CD4-positive, CD25-positive, alpha-beta regulatory T cell (primary cell): Measurements from ENCODE around the gene WNT9A. TPM values are rescaled to one million over a fixed set of nuclear protein-coding genes. Genes with fewer than 3 reads are reported as not detected.

Source experiments
- ATAC-seq, 2 donors: fragments of 150-1000 bp; cut with Tn5 transposase; one replicate each; pipeline ENCODE4 v1.10.0; 2021; ENCODE audit warnings: low read depth in 2 of 2, moderate number of reproducible peaks in 2 of 2, moderate library complexity in 1 of 2
- DNase-seq, 3 donors: peaks; one replicate each; pipeline versions ENCODE4 v3.0.0 to v3.0.0-alpha.2; 2012 to 2022; ENCODE audit warnings: mixed read lengths in 1 of 3
- H3K27ac ChIP-seq: one replicate; pipeline ENCODE4 v1.7.0; 2013; ENCODE audit warnings: mild to moderate bottlenecking, low read length; ENCODE audit not compliant: insufficient read depth, poor library complexity, severe bottlenecking
- H3K27me3 ChIP-seq: one replicate; pipeline ENCODE4 v1.7.0; 2013; ENCODE audit warnings: low read length; ENCODE audit not compliant: control insufficient read depth, insufficient read depth
- H3K36me3 ChIP-seq: one replicate; pipeline ENCODE4 v1.7.0; 2013; ENCODE audit warnings: mild to moderate bottlenecking, low read length, moderate library complexity; ENCODE audit not compliant: control insufficient read depth, insufficient read depth
- H3K4me1 ChIP-seq: 2 replicates; pipeline ENCODE4 v1.7.0; 2013; ENCODE audit warnings: mild to moderate bottlenecking, low read length; ENCODE audit not compliant: insufficient read depth, control insufficient read depth, poor library complexity, severe bottlenecking
- H3K4me3 ChIP-seq: one replicate; pipeline ENCODE4 v1.7.0; 2013; ENCODE audit warnings: low read depth, mild to moderate bottlenecking, low read length, moderate library complexity
- H3K9me3 ChIP-seq, 2 experiments: 1 replicate in 1 of 2; 2 replicates in 1 of 2; pipeline ENCODE4 v1.7.0; 2013; ENCODE audit warnings: low read length in 2 of 2, mild to moderate bottlenecking in 1 of 2, moderate library complexity in 1 of 2; ENCODE audit not compliant: control insufficient read depth in 2 of 2
- H3K27ac Mint-ChIP-seq, 3 donors: one replicate each; pipeline ENCODE4 v1.8.0; 2020 to 2022; ENCODE audit warnings: mild to moderate bottlenecking in 3 of 3, mixed read lengths in 3 of 3, moderate library complexity in 2 of 3
- H3K27me3 Mint-ChIP-seq: one replicate; pipeline ENCODE4 v1.8.0; 2022; ENCODE audit warnings: mild to moderate bottlenecking, mixed read lengths
- H3K36me3 Mint-ChIP-seq: one replicate; pipeline ENCODE4 v1.8.0; 2020; ENCODE audit warnings: mixed read lengths
- H3K4me1 Mint-ChIP-seq, 4 donors: one replicate each; pipeline ENCODE4 v1.8.0; 2020 to 2022; ENCODE audit warnings: mixed read lengths in 4 of 4, mild to moderate bottlenecking in 1 of 4
- H3K4me3 Mint-ChIP-seq, 4 donors: one replicate each; pipeline ENCODE4 v1.8.0; 2020 to 2022; ENCODE audit warnings: mild to moderate bottlenecking in 4 of 4, mixed read lengths in 4 of 4, moderate library complexity in 3 of 4
- H3K9me3 Mint-ChIP-seq, 7 donors: one replicate each; pipeline ENCODE4 v1.8.0; 2020 to 2022; ENCODE audit warnings: mixed read lengths in 7 of 7, mild to moderate bottlenecking in 3 of 7, moderate library complexity in 2 of 7
- polyA plus RNA-seq, 4 donors: library from polyadenylated mRNA; unstranded; fragments of 300-500 nt; fragmentation: Illumina TruSeq; gene quantifications; one replicate each; pipeline ENCODE4 v1.2.3, GENCODE V29; 2021
- total RNA-seq: library from RNA; stranded (reverse); gene quantifications from one replicate; pipeline ENCODE4 v1.2.3, GENCODE V29; 2022

The WNT9A gene
- total and polyA plus RNA-seq, 5 donors from 2014 or later: 0.20 TPM; not detected in 4

DNA sequence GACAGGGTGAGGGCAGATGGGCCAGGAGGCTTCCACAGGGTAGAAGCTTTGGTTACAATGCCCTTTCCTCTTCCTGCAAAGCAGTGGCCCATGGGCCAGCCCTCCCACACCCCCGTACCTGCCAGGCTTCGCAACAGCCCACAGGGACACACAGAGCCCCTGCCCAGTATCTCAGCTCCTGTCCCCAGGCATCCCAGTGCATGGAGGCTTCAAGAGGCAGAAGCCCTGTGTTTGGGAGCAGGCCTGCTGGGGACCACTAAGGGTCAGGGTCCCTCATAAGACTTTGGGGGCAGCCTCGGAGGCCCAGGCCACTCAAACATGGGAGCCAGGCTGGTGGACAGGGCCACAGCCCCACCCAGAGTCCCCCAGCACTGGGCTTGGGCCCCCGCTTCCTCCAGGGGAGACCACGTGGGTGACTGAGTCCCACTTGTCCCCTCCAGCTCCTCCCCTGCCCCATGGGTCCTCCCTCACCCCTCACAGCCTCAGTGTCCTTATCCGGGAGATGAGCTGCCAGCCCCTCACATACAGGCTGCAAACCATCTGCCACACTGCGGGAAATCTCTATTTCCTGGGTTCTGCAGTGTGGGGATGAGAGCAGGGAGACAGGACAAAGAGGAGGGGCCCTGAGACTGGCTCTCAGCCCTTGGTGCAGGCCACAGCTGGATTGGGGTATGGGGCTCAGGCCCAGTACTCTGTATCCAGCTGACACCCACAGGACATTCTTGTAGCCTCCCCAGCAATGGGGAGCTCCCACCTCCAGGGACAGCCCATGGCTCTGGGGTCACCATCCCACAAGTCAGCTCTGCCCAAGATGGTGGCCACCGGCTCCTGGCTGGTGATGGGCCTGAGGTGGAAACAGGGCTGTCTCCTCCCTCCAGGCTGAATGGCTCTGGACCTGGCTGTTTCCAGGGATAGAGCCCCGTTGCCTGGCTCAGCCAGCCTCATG is 50.7 kb downstream of the WNT9A start:
- DNase-seq (no peak), ATAC-seq (no peak)
- H3K36me3 Mint-ChIP-seq: no peaks in the 10 kb centered on the region
- H3K27me3 Mint-ChIP-seq: no peaks in the 10 kb centered on the region
- Histone ChIP-seq H3K4me3 (no peak overlapping the region), H3K4me1 (peaks cover under 1% of the 10 kb centered on the region), H3K27ac (no peak overlapping the region), H3K9me3 (no peaks in the 10 kb centered on the region), H3K36me3 (no peaks in the 10 kb centered on the region), H3K27me3 (no peaks in the 10 kb centered on the region)
- H3K27ac Mint-ChIP-seq: no peak overlapping the region
- peaks cover 0 to 11% (median 2%) of the 10 kb centered on the region in 4 donors for H3K4me1 Mint-ChIP-seq
- H3K4me3 Mint-ChIP-seq: no peak overlapping the region
- no peaks in the 10 kb centered on the region for H3K9me3 Mint-ChIP-seq

DNA sequence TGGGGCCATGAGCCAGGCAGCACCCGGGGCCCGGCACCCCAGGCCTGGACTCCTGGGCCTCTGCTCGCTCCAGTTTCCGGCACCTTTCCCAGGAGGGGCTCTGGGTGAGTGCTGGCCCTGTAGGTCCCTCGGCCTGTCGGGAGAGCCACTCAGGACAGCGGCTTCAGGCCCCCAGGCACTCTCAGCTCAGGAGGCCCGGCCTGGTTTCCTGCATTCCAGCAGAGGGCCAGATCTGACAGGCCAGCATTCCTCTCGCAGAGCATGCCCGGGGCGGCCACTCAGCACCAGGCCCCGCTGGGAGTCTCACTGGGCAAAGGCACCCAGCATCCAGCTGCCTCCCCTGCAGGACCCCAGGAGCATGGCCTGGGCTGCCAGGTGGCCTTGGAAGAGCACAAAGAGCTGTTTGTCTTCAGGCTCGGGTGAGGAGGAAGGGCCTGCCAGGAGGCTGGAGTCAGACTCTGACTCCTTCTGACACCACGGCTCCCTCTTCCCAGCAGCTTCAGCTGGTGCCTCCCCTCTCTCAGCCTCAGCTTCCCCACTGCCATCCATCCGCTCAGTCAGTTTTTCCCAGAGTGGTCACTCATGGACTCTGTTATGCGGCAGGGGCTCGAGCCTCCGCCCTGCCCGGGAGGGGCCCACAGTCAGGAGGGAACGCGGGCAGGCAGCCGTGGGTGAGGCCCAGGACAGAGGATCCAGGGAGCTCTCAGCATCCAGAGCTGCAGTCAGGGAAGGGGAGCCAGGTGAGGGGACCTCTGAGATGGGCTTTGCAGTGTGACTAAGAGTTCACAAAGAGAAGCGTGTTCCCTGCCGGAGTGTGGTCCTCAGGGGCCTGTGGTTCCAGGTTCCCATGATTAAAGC is 51.7 kb downstream of the WNT9A start:
- H3K4me1 Mint-ChIP-seq: peaks cover 0 to 8% (median 2%) of the 10 kb centered on the region in 4 donors
- H3K4me3 Mint-ChIP-seq: no peak overlapping the region
- no peak for DNase-seq
- Histone ChIP-seq H3K36me3 (no peaks in the 10 kb centered on the region), H3K4me3 (no peak overlapping the region), H3K27ac (no peak overlapping the region), H3K9me3 (no peaks in the 10 kb centered on the region), H3K4me1 (peaks cover 4% of the 10 kb centered on the region), H3K27me3 (no peaks in the 10 kb centered on the region)
- ATAC-seq: no peak
- no peaks in the 10 kb centered on the region for H3K27me3 Mint-ChIP-seq
- no peaks in the 10 kb centered on the region for H3K36me3 Mint-ChIP-seq
- no peak overlapping the region for H3K27ac Mint-ChIP-seq
- no peaks in the 10 kb centered on the region for H3K9me3 Mint-ChIP-seq

DNA sequence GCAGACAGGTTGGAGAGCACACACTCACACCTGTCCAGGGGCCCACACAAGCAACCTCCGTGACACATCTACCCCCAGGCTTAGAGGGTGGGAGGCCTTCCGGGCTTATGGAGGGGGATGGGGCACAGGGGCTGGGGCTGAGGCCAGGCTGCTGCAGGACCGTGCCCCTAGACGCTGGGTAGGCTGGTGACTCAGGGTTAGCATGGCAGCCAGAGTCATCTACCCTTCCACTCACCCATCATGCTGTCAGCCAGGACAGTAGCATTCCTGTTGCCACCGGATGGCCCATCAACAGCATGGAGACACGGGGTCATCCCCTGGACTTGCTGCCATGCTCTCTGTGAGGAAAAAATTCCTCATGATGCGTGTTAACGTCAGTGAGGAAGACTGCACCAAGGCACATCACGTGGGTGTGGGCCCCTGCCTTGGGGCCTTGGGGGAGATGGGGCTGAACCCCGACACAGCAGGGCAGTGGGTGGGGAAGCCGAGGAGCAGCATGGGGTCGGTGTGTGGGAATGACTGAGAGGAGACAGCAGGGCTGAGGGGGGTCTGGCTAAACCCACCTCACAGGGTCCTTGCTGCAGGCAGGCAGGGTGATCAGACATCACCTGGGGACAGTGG is 52.8 kb downstream of the WNT9A start:
- Mint-ChIP-seq H3K27ac (peak overlapping the region in 1 of 3 donors; percentile 44), H3K9me3 (no peaks in the 10 kb centered on the region), H3K4me3 (no peak overlapping the region), H3K36me3 (no peaks in the 10 kb centered on the region), H3K27me3 (no peaks in the 10 kb centered on the region), H3K4me1 (peaks cover 0 to 11% (median 2%) of the 10 kb centered on the region in 4 donors)
- Histone ChIP-seq H3K4me1 (peaks cover 4% of the 10 kb centered on the region), H3K9me3 (no peaks in the 10 kb centered on the region), H3K27ac (no peak overlapping the region), H3K36me3 (no peaks in the 10 kb centered on the region), H3K27me3 (no peaks in the 10 kb centered on the region), H3K4me3 (no peak overlapping the region)
- DNase-seq (no peak), ATAC-seq (no peak)

DNA sequence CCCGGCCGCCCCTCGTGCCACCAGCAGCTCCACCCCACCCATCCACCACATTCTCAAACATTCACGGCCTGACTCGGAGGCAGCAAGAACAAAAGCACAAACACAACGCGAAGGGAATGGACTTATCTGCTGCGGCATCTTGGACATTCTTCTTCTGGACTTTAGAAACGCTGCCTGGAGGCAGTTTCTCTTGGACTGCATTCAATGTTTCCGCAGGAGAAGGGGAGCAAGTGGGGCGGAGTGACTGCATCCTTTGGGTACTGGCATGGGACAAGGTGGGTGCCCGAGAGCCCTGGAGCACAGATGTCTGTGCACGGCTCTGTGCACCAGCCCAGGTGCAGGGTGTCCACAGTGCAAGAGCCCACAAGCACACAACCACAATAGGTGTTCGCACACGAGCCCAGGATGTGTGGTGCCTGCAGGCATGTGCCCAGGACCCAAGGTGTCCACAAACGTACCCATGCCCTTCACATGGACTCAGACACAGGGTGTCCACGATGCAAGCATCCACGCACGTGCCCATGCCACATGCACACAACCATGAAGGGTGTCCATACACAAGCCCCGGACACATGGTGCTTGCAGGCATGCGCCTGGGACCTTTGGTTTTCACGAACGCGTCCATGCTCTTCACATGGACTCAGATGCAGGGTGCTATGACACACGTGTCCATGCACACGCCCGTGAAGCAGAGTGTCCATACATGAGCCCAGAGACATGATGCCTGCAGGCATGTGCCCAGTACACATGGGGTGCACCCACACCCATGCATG is 53.6 kb downstream of the WNT9A start:
- H3K36me3 Mint-ChIP-seq: no peaks in the 10 kb centered on the region
- Histone ChIP-seq H3K36me3 (no peaks in the 10 kb centered on the region), H3K9me3 (no peaks in the 10 kb centered on the region), H3K4me1 (peaks cover 4% of the 10 kb centered on the region), H3K27me3 (no peaks in the 10 kb centered on the region), H3K27ac (no peak overlapping the region), H3K4me3 (no peak overlapping the region)
- H3K4me1 Mint-ChIP-seq: peaks cover 0 to 9% (median 2%) of the 10 kb centered on the region in 4 donors
- no peaks in the 10 kb centered on the region for H3K9me3 Mint-ChIP-seq
- peak overlapping the region in 1 of 3 donors; percentile 55 for H3K27ac Mint-ChIP-seq
- H3K4me3 Mint-ChIP-seq: no peak overlapping the region
- no peak for ATAC-seq
- H3K27me3 Mint-ChIP-seq: no peaks in the 10 kb centered on the region
- no peak for DNase-seq

DNA sequence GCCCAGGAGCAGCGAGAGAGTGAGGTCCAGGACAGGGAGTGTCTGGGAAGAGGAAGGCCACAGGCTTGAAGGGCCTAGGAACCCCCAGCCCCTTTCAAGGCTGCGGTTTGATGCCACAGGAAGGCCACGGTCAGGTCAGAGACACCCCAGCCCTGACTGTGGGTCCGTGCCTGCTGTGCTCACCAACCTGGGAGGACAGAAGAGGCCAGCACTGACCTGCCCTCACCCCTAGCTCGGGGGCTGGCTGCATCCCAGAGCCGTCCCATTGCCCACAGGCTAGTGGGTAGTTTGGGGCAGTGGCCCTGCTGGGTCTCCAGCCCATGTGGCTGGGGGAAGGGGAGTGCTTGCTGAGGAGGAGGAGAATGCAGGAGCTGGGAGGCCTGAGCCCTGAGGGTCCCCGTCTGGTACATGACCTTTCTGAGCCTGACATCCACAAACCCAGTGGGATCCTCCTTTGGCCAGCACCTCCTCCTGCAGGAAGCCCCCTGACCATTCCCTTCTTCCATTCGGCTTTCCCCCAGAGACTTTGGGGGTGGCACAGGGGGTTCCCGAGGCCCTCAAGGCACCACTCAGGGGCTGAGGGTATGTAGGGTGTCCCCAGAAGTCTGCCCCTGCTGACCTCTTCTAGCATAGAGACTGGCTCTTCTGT is 54.3 kb downstream of the WNT9A start:
- H3K4me3 ChIP-seq: no peak overlapping the region
- H3K27ac Mint-ChIP-seq: peak overlapping the region in 1 of 3 donors; percentile 55
- H3K27me3 ChIP-seq: no peaks in the 10 kb centered on the region
- ATAC-seq (no peak), DNase-seq (no peak)
- H3K36me3 Mint-ChIP-seq: no peaks in the 10 kb centered on the region
- H3K27ac ChIP-seq: no peak overlapping the region
- H3K4me3 Mint-ChIP-seq: no peak overlapping the region
- H3K9me3 ChIP-seq: no peaks in the 10 kb centered on the region
- peaks cover 0 to 7% (median 2%) of the 10 kb centered on the region in 4 donors for H3K4me1 Mint-ChIP-seq
- peaks cover 4% of the 10 kb centered on the region for H3K4me1 ChIP-seq
- H3K9me3 Mint-ChIP-seq: no peaks in the 10 kb centered on the region
- H3K36me3 ChIP-seq: no peaks in the 10 kb centered on the region
- H3K27me3 Mint-ChIP-seq: no peaks in the 10 kb centered on the region

DNA sequence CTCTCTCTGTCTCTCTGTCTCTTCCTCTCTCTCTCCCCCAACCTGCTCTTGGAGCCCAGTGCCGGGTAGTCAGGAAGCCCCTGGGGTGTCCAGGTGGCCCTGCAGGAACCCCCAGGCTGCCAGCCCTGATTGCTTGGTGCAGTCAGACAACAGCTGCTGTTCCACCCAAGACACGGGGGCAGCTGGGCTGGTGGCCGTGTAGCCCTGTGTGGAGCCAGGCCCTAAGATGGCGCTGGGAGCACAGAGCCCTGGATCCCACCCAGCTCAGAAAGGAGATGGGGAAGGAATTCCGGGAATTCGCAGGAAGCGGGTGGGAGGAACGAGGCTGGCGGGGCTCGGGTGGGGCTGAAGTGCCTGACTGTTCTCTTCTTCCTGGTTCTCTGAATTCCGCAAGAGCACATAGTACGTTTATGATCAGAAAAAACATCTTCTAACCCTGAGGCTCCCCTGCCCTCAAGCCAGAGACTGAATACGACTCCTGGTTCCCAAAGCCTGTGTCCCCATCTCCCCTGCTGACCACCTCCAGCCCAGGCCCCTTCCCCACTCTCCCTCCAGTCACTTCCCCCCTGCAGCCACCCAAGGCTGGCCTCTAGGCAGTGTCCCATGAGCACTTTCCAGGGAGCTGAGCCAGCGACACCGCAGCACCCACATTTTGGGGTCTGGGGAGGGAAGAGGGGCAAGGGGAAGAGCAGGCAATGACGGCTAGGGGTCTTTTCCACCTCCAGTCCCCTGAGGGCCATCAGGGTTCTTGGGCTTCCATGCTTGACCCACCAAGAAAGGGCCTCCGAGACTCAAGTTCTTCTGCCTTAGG is 55.0 kb downstream of the WNT9A start:
- no peaks in the 10 kb centered on the region for H3K36me3 Mint-ChIP-seq
- H3K9me3 Mint-ChIP-seq: no peaks in the 10 kb centered on the region
- no peak overlapping the region for H3K4me3 Mint-ChIP-seq
- no peaks in the 10 kb centered on the region for H3K9me3 ChIP-seq
- H3K27ac ChIP-seq: no peak overlapping the region
- no peaks in the 10 kb centered on the region for H3K36me3 ChIP-seq
- DNase-seq: no peak
- no peak for ATAC-seq
- H3K27ac Mint-ChIP-seq: peak overlapping the region in 2 of 3 donors; percentile 29 to 82
- H3K27me3 Mint-ChIP-seq: no peaks in the 10 kb centered on the region
- H3K4me1 Mint-ChIP-seq: peaks cover 0 to 11% (median under 1%) of the 10 kb centered on the region in 4 donors
- no peaks in the 10 kb centered on the region for H3K27me3 ChIP-seq
- H3K4me3 ChIP-seq: no peak overlapping the region
- H3K4me1 ChIP-seq: peaks cover 11% of the 10 kb centered on the region
